Adrenal gland (tissue), 5 donors: ENCODE data around the gene NUDT21.
"Not testable (repeated sequence)": the region's sequence is repeated elsewhere in the genome, so short reads cannot be mapped to it uniquely, and the experiment has no call there.

Experiments used
- POLR2A ChIP-seq, 2 donors: fragments of 450-650 bp; IDR thresholded peaks; one replicate each; pipeline ENCODE4 v1.6.1; 2017; ENCODE audit warnings: antibody characterized with exemption in 2 of 2, mild to moderate bottlenecking in 2 of 2, moderate library complexity in 1 of 2
- TF ChIP-seq, protein P1 (sequence below), 6 experiments: fragments of 450-650 bp in 4 of 6; fragments of 200-600 bp in 2 of 6; sonication (generic) in 1 of 6; IDR thresholded peaks; 1 replicate in 5 of 6; 2 replicates in 1 of 6; pipeline versions ENCODE4 v1.5.1 to v1.8.0; 2016 to 2021; ENCODE audit warnings: antibody characterized with exemption in 6 of 6, mild to moderate bottlenecking in 2 of 6, moderate library complexity in 1 of 6
- donor health status: DM: no; HTN: no; CAD: no.

- TF ChIP-seq, protein P1, sequence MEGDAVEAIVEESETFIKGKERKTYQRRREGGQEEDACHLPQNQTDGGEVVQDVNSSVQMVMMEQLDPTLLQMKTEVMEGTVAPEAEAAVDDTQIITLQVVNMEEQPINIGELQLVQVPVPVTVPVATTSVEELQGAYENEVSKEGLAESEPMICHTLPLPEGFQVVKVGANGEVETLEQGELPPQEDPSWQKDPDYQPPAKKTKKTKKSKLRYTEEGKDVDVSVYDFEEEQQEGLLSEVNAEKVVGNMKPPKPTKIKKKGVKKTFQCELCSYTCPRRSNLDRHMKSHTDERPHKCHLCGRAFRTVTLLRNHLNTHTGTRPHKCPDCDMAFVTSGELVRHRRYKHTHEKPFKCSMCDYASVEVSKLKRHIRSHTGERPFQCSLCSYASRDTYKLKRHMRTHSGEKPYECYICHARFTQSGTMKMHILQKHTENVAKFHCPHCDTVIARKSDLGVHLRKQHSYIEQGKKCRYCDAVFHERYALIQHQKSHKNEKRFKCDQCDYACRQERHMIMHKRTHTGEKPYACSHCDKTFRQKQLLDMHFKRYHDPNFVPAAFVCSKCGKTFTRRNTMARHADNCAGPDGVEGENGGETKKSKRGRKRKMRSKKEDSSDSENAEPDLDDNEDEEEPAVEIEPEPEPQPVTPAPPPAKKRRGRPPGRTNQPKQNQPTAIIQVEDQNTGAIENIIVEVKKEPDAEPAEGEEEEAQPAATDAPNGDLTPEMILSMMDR (IDR thresholded peaks at IDR 0.05), result not testable (repeated sequence)
- TF ChIP-seq POLR2A (IDR thresholded peaks at IDR 0.05), result not testable (repeated sequence)
Measured at GRCh38 chr16:56396724-56397123, 54.4 kb downstream of the NUDT21 start.
